Measurements from ENCODE around the gene LENG8.

Gene LENG8

DNA sequence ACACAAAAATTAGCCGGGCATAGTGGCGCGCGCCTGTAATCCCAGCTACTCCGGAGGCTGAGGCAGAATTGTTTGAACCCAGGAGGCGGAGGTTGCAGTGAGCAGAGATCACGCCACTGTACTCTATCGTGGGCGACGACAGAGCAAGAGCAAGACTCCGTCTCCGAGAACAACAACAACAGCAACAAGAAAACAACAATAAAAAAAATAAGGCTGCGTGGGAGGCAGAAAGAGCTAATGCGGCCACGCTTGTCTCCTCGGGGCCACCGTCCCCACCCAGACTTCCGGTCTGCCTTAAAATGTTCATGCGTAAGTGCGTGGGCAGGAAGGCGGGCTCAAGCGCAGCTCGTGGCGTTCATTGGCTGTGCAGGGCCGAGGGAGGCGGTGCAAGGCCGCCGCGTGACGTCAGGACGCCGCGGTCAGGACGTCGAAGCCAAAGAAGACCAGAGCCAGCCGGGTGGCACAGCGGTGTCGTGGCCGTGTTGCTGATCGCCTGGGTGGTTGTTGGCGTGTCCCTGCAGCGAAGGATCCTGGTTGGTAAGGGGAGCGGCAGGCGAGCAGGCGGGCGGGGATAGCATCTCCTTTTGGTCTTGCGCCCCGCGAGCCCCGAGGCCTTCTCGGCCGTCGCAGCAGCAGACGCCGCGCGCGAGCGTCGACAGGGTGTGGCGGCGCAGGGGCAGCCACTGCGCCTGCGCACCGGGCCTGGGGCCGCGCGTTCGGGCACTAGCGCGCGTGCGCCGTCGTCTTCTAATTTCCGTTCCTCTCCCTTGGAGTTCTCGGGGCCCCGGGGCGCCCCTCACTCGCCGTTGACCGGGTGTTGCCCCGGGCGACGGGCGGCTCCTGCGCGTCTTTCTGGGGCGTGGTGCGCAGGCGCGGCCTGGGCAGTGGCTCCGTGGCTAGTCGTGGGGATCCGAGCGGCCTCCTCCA is at the start of gene LENG8:
Gene LENG8 (plus strand): TSS at position 426 of the 927 bp plus-strand sequence. CDS start 2,146 bp downstream, outside the sequence.
- Histone ChIP-seq H3K4me3 (ENCODE audit: low read length) (peak within 1 kb of the TSS; percentile 92), H3K4me2 (ENCODE audit: low read depth, low read length) (peak within 1 kb of the TSS; percentile 91), H3F3A (ENCODE audit: insufficient read depth, low read length) (no peaks in the 10 kb centered on the region), H3K36me3 (replicated peaks; ENCODE audit: insufficient read depth, low read length) (peaks cover 15% of the 10 kb centered on the region), H3K9ac (ENCODE audit: low read length) (peak within 1 kb of the TSS; percentile 90), H3K27me3 (replicated peaks; ENCODE audit: insufficient read depth, low read length) (no peaks in the 10 kb centered on the region), H3K4me1 (ENCODE audit: low read length) (peaks cover 8% of the 10 kb centered on the region; the same call in 1 of the 2 replicates), H3K27ac (ENCODE audit: low read length) (peak within 1 kb of the TSS; percentile 88), H4K20me1 (ENCODE audit: insufficient read depth, low read length) (peaks cover 19% of the 10 kb centered on the region), H2AFZ (ENCODE audit: low read length) (peak within 1 kb of the TSS; percentile 77), H3K9me2 (replicated peaks; ENCODE audit: insufficient read depth, low read length) (no peaks in the 10 kb centered on the region), H3K9me3 (replicated peaks; ENCODE audit: insufficient read depth, low read length) (no peaks in the 10 kb centered on the region), H3K79me2 (ENCODE audit: low read length) (peaks cover 70% of the 10 kb centered on the region)
- no peak for TF ChIP-seq EZH2phosphoT487 (IDR thresholded peaks at IDR 0.05; ENCODE audit: low read length)
- no peak for TF ChIP-seq EZH2 (optimal IDR thresholded peaks at IDR 0.05; ENCODE audit: low read depth, low read length)
- TF ChIP-seq, protein P1, sequence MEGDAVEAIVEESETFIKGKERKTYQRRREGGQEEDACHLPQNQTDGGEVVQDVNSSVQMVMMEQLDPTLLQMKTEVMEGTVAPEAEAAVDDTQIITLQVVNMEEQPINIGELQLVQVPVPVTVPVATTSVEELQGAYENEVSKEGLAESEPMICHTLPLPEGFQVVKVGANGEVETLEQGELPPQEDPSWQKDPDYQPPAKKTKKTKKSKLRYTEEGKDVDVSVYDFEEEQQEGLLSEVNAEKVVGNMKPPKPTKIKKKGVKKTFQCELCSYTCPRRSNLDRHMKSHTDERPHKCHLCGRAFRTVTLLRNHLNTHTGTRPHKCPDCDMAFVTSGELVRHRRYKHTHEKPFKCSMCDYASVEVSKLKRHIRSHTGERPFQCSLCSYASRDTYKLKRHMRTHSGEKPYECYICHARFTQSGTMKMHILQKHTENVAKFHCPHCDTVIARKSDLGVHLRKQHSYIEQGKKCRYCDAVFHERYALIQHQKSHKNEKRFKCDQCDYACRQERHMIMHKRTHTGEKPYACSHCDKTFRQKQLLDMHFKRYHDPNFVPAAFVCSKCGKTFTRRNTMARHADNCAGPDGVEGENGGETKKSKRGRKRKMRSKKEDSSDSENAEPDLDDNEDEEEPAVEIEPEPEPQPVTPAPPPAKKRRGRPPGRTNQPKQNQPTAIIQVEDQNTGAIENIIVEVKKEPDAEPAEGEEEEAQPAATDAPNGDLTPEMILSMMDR (IDR thresholded peaks at IDR 0.05; ENCODE audit: low read length) = no peak
- DNase-seq = peak; percentile 98

DNA sequence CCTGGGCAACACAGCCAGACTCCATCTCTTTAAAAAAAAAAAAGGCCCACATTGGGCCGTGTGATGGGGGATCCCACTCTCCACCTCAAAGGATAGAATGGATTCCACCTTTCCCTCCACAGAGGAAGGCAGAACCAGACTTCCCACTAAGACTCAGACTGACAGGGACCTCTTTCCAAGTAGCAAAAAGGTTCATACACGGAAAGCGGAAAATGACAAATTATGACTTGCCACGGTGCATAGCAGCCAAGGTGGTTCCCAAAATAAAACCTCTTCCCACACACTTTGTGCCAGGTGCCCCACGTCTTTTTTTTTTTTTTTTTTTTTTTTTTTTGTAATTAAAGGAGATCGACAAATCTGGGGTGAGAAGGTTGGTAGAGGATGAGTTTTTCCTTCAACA is 48.1 kb upstream of the LENG8 start:
- peaks cover 73% of the 10 kb centered on the region for H3K27me3 ChIP-seq (replicated peaks; ENCODE audit: insufficient read depth, low read length)
- no peak for TF ChIP-seq EZH2phosphoT487 (IDR thresholded peaks at IDR 0.05; ENCODE audit: low read length)
- TF ChIP-seq, protein P1 (IDR thresholded peaks at IDR 0.05; ENCODE audit: low read length) = no peak
- no peaks in the 10 kb centered on the region for H3K4me1 ChIP-seq (ENCODE audit: low read length)
- H3K4me2 ChIP-seq (ENCODE audit: low read depth, low read length) = no peak overlapping the region
- no peak overlapping the region for H2AFZ ChIP-seq (ENCODE audit: low read length)
- no peaks in the 10 kb centered on the region for H3F3A ChIP-seq (ENCODE audit: insufficient read depth, low read length)
- DNase-seq = no peak
- H3K36me3 ChIP-seq (replicated peaks; ENCODE audit: insufficient read depth, low read length) = no peaks in the 10 kb centered on the region
- H3K27ac ChIP-seq (ENCODE audit: low read length) = no peak overlapping the region
- H3K9ac ChIP-seq (ENCODE audit: low read length) = no peak overlapping the region
- H4K20me1 ChIP-seq (ENCODE audit: insufficient read depth, low read length) = no peaks in the 10 kb centered on the region
- H3K79me2 ChIP-seq (ENCODE audit: low read length) = no peaks in the 10 kb centered on the region
- no peak overlapping the region for H3K4me3 ChIP-seq (ENCODE audit: low read length)
- H3K9me2 ChIP-seq (replicated peaks; ENCODE audit: insufficient read depth, low read length) = no peaks in the 10 kb centered on the region
- H3K9me3 ChIP-seq (replicated peaks; ENCODE audit: insufficient read depth, low read length) = no peaks in the 10 kb centered on the region

DNA sequence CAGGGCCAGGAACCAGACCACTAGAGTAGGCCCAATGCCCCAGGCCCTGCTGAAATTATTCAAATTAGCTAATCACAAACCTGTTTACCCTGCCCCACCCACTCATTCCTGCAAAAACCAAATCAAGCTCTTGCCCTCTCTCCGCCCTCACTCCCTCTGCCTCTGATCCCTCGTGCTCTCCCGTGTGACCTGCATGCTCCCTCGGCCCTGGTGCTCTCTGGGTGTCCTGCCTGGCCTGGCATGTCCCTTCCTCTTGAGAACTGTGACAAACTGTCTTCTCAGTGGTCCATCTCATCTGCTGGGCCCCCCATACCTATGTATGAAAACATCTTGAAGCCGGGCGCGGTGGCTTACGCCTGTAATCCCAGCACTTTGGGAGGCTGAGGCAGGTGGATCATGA is 45.9 kb upstream of the LENG8 start:
- H3K9ac ChIP-seq (ENCODE audit: low read length) = no peak overlapping the region
- no peak overlapping the region for H2AFZ ChIP-seq (ENCODE audit: low read length)
- no peak for DNase-seq
- H3K4me1 ChIP-seq (ENCODE audit: low read length) = no peaks in the 10 kb centered on the region
- no peaks in the 10 kb centered on the region for H3K36me3 ChIP-seq (replicated peaks; ENCODE audit: insufficient read depth, low read length)
- H3K9me2 ChIP-seq (replicated peaks; ENCODE audit: insufficient read depth, low read length) = no peaks in the 10 kb centered on the region
- H3K79me2 ChIP-seq (ENCODE audit: low read length) = no peaks in the 10 kb centered on the region
- no peak overlapping the region for H3K4me2 ChIP-seq (ENCODE audit: low read depth, low read length)
- H3K27ac ChIP-seq (ENCODE audit: low read length) = no peak overlapping the region
- H3K27me3 ChIP-seq (replicated peaks; ENCODE audit: insufficient read depth, low read length) = peaks cover 66% of the 10 kb centered on the region
- TF ChIP-seq, protein P1 (IDR thresholded peaks at IDR 0.05; ENCODE audit: low read length) = no peak
- TF ChIP-seq EZH2 (optimal IDR thresholded peaks at IDR 0.05; ENCODE audit: low read depth, low read length) (no peak), EZH2phosphoT487 (IDR thresholded peaks at IDR 0.05; ENCODE audit: low read length) (no peak)
- no peaks in the 10 kb centered on the region for H4K20me1 ChIP-seq (ENCODE audit: insufficient read depth, low read length)
- H3K9me3 ChIP-seq (replicated peaks; ENCODE audit: insufficient read depth, low read length) = no peaks in the 10 kb centered on the region
- no peaks in the 10 kb centered on the region for H3F3A ChIP-seq (ENCODE audit: insufficient read depth, low read length)
- H3K4me3 ChIP-seq (ENCODE audit: low read length) = no peak overlapping the region
